ENCODE data around the gene USP49. TPM values are rescaled to one million over a fixed set of nuclear protein-coding genes. Genes with fewer than 3 reads are reported as not detected.
"Not testable (repeated sequence)": the region's sequence is repeated elsewhere in the genome, so short reads cannot be mapped to it uniquely, and the experiment has no call there.

Gene USP49
- total RNA-seq, 1 donor from 2014 or later = 2.4 TPM

- DNase-seq (ENCODE audit: low read depth) = no peak
- Histone ChIP-seq H3K4me3 (ENCODE audit: low read depth, low read length) (no peak overlapping the region), H3K36me3 (ENCODE audit: control insufficient read depth, insufficient read depth, low read length) (no peaks in the 10 kb centered on the region), H3K27me3 (ENCODE audit: control insufficient read depth, insufficient read depth, low read length) (no peaks in the 10 kb centered on the region)
- no peak for TF ChIP-seq CTCF (IDR thresholded peaks at IDR 0.05; ENCODE audit: insufficient read depth, low read length, poor library complexity, severe bottlenecking)
Observed at GRCh38 chr6:41813469-41813868, 81.7 kb downstream of the USP49 start.

GRCh38 chr6:41811946-41812345, 83.2 kb downstream of the USP49 start:
- not testable (repeated sequence) for H3K36me3 ChIP-seq (ENCODE audit: control insufficient read depth, insufficient read depth, low read length)

GRCh38 chr6:41811095-41811494, 84.1 kb downstream of the USP49 start:
- no peak for DNase-seq (ENCODE audit: low read depth)
- Histone ChIP-seq H3K27me3 (ENCODE audit: control insufficient read depth, insufficient read depth, low read length) (no peaks in the 10 kb centered on the region), H3K4me3 (ENCODE audit: low read depth, low read length) (no peak overlapping the region), H3K36me3 (ENCODE audit: control insufficient read depth, insufficient read depth, low read length) (no peaks in the 10 kb centered on the region)
- TF ChIP-seq CTCF (IDR thresholded peaks at IDR 0.05; ENCODE audit: insufficient read depth, low read length, poor library complexity, severe bottlenecking) = no peak

More at GRCh38 chr6:41811946-41812345, 83.2 kb downstream of the USP49 start:
- not testable (repeated sequence) for DNase-seq (ENCODE audit: low read depth); H3K27me3 ChIP-seq (ENCODE audit: control insufficient read depth, insufficient read depth, low read length); H3K4me3 ChIP-seq (ENCODE audit: low read depth, low read length)

- Histone ChIP-seq H3K4me3 (ENCODE audit: low read depth, low read length) (no peak overlapping the region), H3K27me3 (ENCODE audit: control insufficient read depth, insufficient read depth, low read length) (no peaks in the 10 kb centered on the region), H3K36me3 (ENCODE audit: control insufficient read depth, insufficient read depth, low read length) (no peaks in the 10 kb centered on the region)
- TF ChIP-seq CTCF (IDR thresholded peaks at IDR 0.05; ENCODE audit: insufficient read depth, low read length, poor library complexity, severe bottlenecking) = no peak
- no peak for DNase-seq (ENCODE audit: low read depth)
Observed at GRCh38 chr6:41805830-41806774, 89.1 kb downstream of the USP49 start.

- peak; percentile 63 for TF ChIP-seq CTCF (IDR thresholded peaks at IDR 0.05; ENCODE audit: insufficient read depth, low read length, poor library complexity, severe bottlenecking)
- DNase-seq (ENCODE audit: low read depth) = no peak
- no peak overlapping the region for H3K4me3 ChIP-seq (ENCODE audit: low read depth, low read length)
- H3K27me3 ChIP-seq (ENCODE audit: control insufficient read depth, insufficient read depth, low read length) = no peaks in the 10 kb centered on the region
- peaks cover under 1% of the 10 kb centered on the region for H3K36me3 ChIP-seq (ENCODE audit: control insufficient read depth, insufficient read depth, low read length)
Observed at GRCh38 chr6:41801380-41801779, 93.8 kb downstream of the USP49 start.

- Histone ChIP-seq H3K27me3 (ENCODE audit: control insufficient read depth, insufficient read depth, low read length) (no peaks in the 10 kb centered on the region), H3K36me3 (ENCODE audit: control insufficient read depth, insufficient read depth, low read length) (peaks cover 1% of the 10 kb centered on the region), H3K4me3 (ENCODE audit: low read depth, low read length) (no peak overlapping the region)
- no peak for DNase-seq (ENCODE audit: low read depth)
- TF ChIP-seq CTCF (IDR thresholded peaks at IDR 0.05; ENCODE audit: insufficient read depth, low read length, poor library complexity, severe bottlenecking) = no peak
Observed at GRCh38 chr6:41799559-41799911, 95.6 kb downstream of the USP49 start.

Data from kidney epithelial cell (primary cell).